ENCODE data around the gene WSB1. TPM values are rescaled to one million over a fixed set of nuclear protein-coding genes. Genes with fewer than 3 reads are reported as not detected.
A peak's percentile ranks its signal among the peaks of the same experiment; 100 is the strongest.

The WSB1 gene
- total and polyA plus RNA-seq, 9 of the 15 experiments (the other 6 are each of a cell fraction or from before 2014, with no cell fraction given), result 22.8 to 229 (median 81.1) TPM

GRCh38 chr17:27293359-27293897 lies 486 bp upstream of the WSB1 start (continued):
- peak; percentile 49; the same call in 1 of the 2 replicates for TF ChIP-seq ZBTB12 (CRISPR knock-in tag; IDR thresholded peaks at IDR 0.05)
- TF ChIP-seq TFE3 (CRISPR knock-in tag; IDR thresholded peaks at IDR 0.05), result no peak
- no peak for TF ChIP-seq ZNF263 (CRISPR knock-in tag; IDR thresholded peaks at IDR 0.05; ENCODE audit: borderline replicate concordance)
- TF ChIP-seq CBFA2T2 (conservative IDR thresholded peaks at IDR 0.05), result no peak
- no peak for TF ChIP-seq MYBL2 (IDR thresholded peaks at IDR 0.05; ENCODE audit: low read depth)
- TF ChIP-seq MYBL2 (CRISPR knock-in tag; IDR thresholded peaks at IDR 0.05; ENCODE audit: borderline replicate concordance), result no peak
- TF ChIP-seq ILF3 (IDR thresholded peaks at IDR 0.05; ENCODE audit: borderline replicate concordance), result no peak
- no peak for TF ChIP-seq HCFC1 (IDR thresholded peaks at IDR 0.05; ENCODE audit: low read depth, low read length)
- peak; percentile 89 for TF ChIP-seq IRF9 (tag; IDR thresholded peaks at IDR 0.05)
- TF ChIP-seq FIP1L1 (IDR thresholded peaks at IDR 0.05; ENCODE audit: low read depth, low read length, poor library complexity, severe bottlenecking), result no peak
- peak; percentile 37; the same call in 1 of the 2 replicates for TF ChIP-seq ID3 (CRISPR knock-in tag; IDR thresholded peaks at IDR 0.05)
- TF ChIP-seq ID3 (tag; IDR thresholded peaks at IDR 0.05), result peak; percentile 94
- TF ChIP-seq ZNF23 (CRISPR knock-in tag; IDR thresholded peaks at IDR 0.05), result no peak
- TF ChIP-seq POLR2B (IDR thresholded peaks at IDR 0.05; ENCODE audit: low read depth, partially characterized antibody), result no peak
- TF ChIP-seq PHTF2 (CRISPR knock-in tag; IDR thresholded peaks at IDR 0.05), result 0 out of 2 replicates have a peak, but pooled peaks have one; percentile 22
- TF ChIP-seq CREB5 (CRISPR knock-in tag; IDR thresholded peaks at IDR 0.05), result peak; percentile 82
- peak; percentile 48; the same call in 1 of the 2 replicates for TF ChIP-seq THRB (CRISPR knock-in tag; conservative IDR thresholded peaks at IDR 0.05)
- no peak for TF ChIP-seq TSC22D4 (tag; IDR thresholded peaks at IDR 0.05)
- TF ChIP-seq ZNF785 (CRISPR knock-in tag; IDR thresholded peaks at IDR 0.05), result no peak
- no peak for TF ChIP-seq GATA2 (CRISPR knock-in tag; IDR thresholded peaks at IDR 0.05)
- peak; percentile 91 for TF ChIP-seq HDAC8 (tag; IDR thresholded peaks at IDR 0.05)
- no peak for TF ChIP-seq FOXK1 (CRISPR knock-in tag; IDR thresholded peaks at IDR 0.05; ENCODE audit: borderline replicate concordance)
- TF ChIP-seq U2AF2 (optimal IDR thresholded peaks at IDR 0.05; ENCODE audit: low read depth, low read length), result no peak
